ENCODE results near the gene ZCCHC4.
A peak's percentile ranks its signal among the peaks of the same experiment; 100 is the strongest.
"Not testable (repeated sequence)": the region's sequence is repeated elsewhere in the genome, so short reads cannot be mapped to it uniquely, and the experiment has no call there.

Gene ZCCHC4

GRCh38 chr4:25321703-25322102 lies 9.1 kb downstream of the ZCCHC4 start:
- no peak for DNase-seq

GRCh38 chr4:25328463-25328862 lies 15.9 kb downstream of the ZCCHC4 start:
- not testable (repeated sequence) for DNase-seq

GRCh38 chr4:25330335-25330734 lies 17.8 kb downstream of the ZCCHC4 start:
- no peak for DNase-seq

- no peak for DNase-seq
These were observed 18.6 kb downstream of the ZCCHC4 start for GRCh38 chr4:25330905-25331808.

GRCh38 chr4:25343671-25344070 lies 31.1 kb downstream of the ZCCHC4 start:
- no peak for DNase-seq

- DNase-seq = no peak
These were observed 33.2 kb downstream of the ZCCHC4 start for GRCh38 chr4:25345744-25346143.

- no peak for DNase-seq
These were observed 34.3 kb downstream of the ZCCHC4 start for GRCh38 chr4:25346913-25347312.

GRCh38 chr4:25347473-25347872 lies 34.9 kb downstream of the ZCCHC4 start:
- DNase-seq = no peak

GRCh38 chr4:25347971-25348370 lies 35.4 kb downstream of the ZCCHC4 start:
- DNase-seq = no peak

GRCh38 chr4:25350561-25350960 lies 38.0 kb downstream of the ZCCHC4 start:
- DNase-seq = no peak

GRCh38 chr4:25351777-25352416 lies 39.3 kb downstream of the ZCCHC4 start:
- no peak for DNase-seq

GRCh38 chr4:25356068-25356467 lies 43.5 kb downstream of the ZCCHC4 start:
- no peak for DNase-seq

- DNase-seq = no peak
These were observed 46.1 kb downstream of the ZCCHC4 start for GRCh38 chr4:25358515-25359275.

- DNase-seq = no peak
These were observed 48.7 kb downstream of the ZCCHC4 start for GRCh38 chr4:25361253-25361652.

GRCh38 chr4:25367004-25367621 lies 54.5 kb downstream of the ZCCHC4 start:
- DNase-seq = no peak

GRCh38 chr4:25367877-25368276 lies 55.3 kb downstream of the ZCCHC4 start:
- DNase-seq = no peak

- DNase-seq = no peak
These were observed 55.7 kb downstream of the ZCCHC4 start for GRCh38 chr4:25368315-25368714.

- DNase-seq = no peak
These were observed 57.7 kb downstream of the ZCCHC4 start for GRCh38 chr4:25370242-25370641.

GRCh38 chr4:25372549-25372948 lies 60.0 kb downstream of the ZCCHC4 start:
- not testable (repeated sequence) for DNase-seq

- DNase-seq = peak; percentile 96 to 100
These were observed 64.4 kb downstream of the ZCCHC4 start, which contains the start of gene ANAPC4 for GRCh38 chr4:25376754-25377571. ANAPC4 (plus strand) TSS chr4:25377263; CDS start chr4:25377428, 165 bp downstream.

- DNase-seq = no peak
These were observed 65.2 kb downstream of the ZCCHC4 start for GRCh38 chr4:25377572-25378436.

Data from stimulated activated CD4-positive, alpha-beta T cell treated with anti-CD3 and anti-CD28 coated beads, Interleukin-4, amount 100 ng/mL, for 4 hours (primary cell).